HFF-Myc (cell line): ENCODE data around the gene DGCR2.
A peak's percentile ranks its signal among the peaks of the same experiment; 100 is the strongest.
"Not testable (repeated sequence)": the region's sequence is repeated elsewhere in the genome, so short reads cannot be mapped to it uniquely, and the experiment has no call there.

Experiments
- DNase-seq: peaks from one replicate; pipeline ENCODE4 v3.0.0-alpha.2; 2011; ENCODE audit warnings: low read depth; ENCODE audit errors: extremely low read depth
- H3K4me3 ChIP-seq: replicated peaks from 2 replicates; pipeline ENCODE4 v1.5.1; 2011; ENCODE audit warnings: low read depth, mild to moderate bottlenecking, control low read depth, low read length
- CTCF ChIP-seq: IDR thresholded peaks from 2 replicates; pipeline ENCODE4 v1.5.1; 2012; ENCODE audit warnings: mild to moderate bottlenecking, low read depth, low read length, control low read depth; ENCODE audit errors: missing control alignments

Gene DGCR2

GRCh38 chr22:19086896-19087295 is 35.3 kb downstream of the DGCR2 start:
- DNase-seq, result no peak
- no peak overlapping the region for H3K4me3 ChIP-seq
- TF ChIP-seq CTCF, result no peak

- no peak for TF ChIP-seq CTCF
- DNase-seq, result no peak
- no peak overlapping the region for H3K4me3 ChIP-seq
Measured at GRCh38 chr22:19086417-19086816, 35.8 kb downstream of the DGCR2 start.

- no peak for DNase-seq
- TF ChIP-seq CTCF, result peak; percentile 54
- H3K4me3 ChIP-seq, result no peak overlapping the region
Measured at GRCh38 chr22:19085233-19085718, 36.9 kb downstream of the DGCR2 start.

GRCh38 chr22:19084586-19084985 is 37.6 kb downstream of the DGCR2 start:
- not testable (repeated sequence) for H3K4me3 ChIP-seq, DNase-seq

GRCh38 chr22:19084126-19084525 is 38.1 kb downstream of the DGCR2 start:
- not testable (repeated sequence) for H3K4me3 ChIP-seq, DNase-seq

- no peak for DNase-seq
- TF ChIP-seq CTCF, result no peak
- no peak overlapping the region for H3K4me3 ChIP-seq
Measured at GRCh38 chr22:19082793-19083192, 39.4 kb downstream of the DGCR2 start.

- TF ChIP-seq CTCF, result no peak
- DNase-seq, result no peak
- H3K4me3 ChIP-seq, result no peak overlapping the region
Measured at GRCh38 chr22:19082101-19082500, 40.1 kb downstream of the DGCR2 start.

GRCh38 chr22:19081351-19081750 is 40.9 kb downstream of the DGCR2 start:
- no peak overlapping the region for H3K4me3 ChIP-seq
- no peak for TF ChIP-seq CTCF
- no peak for DNase-seq
